Loucy (cell line): Measurements from ENCODE around the gene CHAC2.

Experiments used
- EZH2phosphoT487 ChIP-seq: fragments of 200-600 bp; IDR thresholded peaks from 2 replicates; pipeline ENCODE4 v1.6.1; 2018; ENCODE audit warnings: antibody characterized with exemption, mild to moderate bottlenecking, moderate library complexity, borderline replicate concordance
- TF ChIP-seq, protein P1 (sequence below): fragments of 200-600 bp; sonication (generic); conservative IDR thresholded peaks from 2 replicates; pipeline ENCODE4 v1.5.1; 2014; ENCODE audit warnings: mild to moderate bottlenecking, antibody characterized with exemption, low read length

DNA sequence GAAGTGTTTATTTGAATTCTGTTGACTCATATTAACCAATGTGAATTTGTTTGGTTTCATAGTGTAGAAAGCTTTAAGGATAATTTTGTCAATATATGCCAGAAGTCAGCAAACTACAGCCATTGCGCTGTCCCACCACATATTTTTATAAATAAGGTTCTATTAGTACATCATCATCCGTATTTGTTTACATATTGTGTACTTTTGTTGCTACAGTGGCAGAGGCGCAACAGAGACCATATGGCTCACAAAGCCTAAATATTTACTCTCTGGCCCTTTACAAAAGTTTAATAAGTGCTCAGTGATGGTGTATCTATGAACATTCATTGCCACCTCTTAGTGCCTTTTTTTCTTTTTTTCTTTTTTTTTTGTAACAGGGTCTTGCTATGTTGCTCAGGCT is 25.7 kb downstream of the CHAC2 start:
- TF ChIP-seq, protein P1, sequence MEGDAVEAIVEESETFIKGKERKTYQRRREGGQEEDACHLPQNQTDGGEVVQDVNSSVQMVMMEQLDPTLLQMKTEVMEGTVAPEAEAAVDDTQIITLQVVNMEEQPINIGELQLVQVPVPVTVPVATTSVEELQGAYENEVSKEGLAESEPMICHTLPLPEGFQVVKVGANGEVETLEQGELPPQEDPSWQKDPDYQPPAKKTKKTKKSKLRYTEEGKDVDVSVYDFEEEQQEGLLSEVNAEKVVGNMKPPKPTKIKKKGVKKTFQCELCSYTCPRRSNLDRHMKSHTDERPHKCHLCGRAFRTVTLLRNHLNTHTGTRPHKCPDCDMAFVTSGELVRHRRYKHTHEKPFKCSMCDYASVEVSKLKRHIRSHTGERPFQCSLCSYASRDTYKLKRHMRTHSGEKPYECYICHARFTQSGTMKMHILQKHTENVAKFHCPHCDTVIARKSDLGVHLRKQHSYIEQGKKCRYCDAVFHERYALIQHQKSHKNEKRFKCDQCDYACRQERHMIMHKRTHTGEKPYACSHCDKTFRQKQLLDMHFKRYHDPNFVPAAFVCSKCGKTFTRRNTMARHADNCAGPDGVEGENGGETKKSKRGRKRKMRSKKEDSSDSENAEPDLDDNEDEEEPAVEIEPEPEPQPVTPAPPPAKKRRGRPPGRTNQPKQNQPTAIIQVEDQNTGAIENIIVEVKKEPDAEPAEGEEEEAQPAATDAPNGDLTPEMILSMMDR: no peak
- no peak for TF ChIP-seq EZH2phosphoT487
